Measurements from ENCODE around the gene ITIH1. TPM values are rescaled to one million over a fixed set of nuclear protein-coding genes. Genes with fewer than 3 reads are reported as not detected.

The ITIH1 gene
- total and polyA plus RNA-seq, 2 experiments from 2014 or later = not detected

GRCh38 chr3:52774066-52774713 lies 3.2 kb upstream of the ITIH1 start:
- H3K27me3 ChIP-seq (ENCODE audit: insufficient read depth) = no peaks in the 10 kb centered on the region
- no peaks in the 10 kb centered on the region for H3K36me3 Mint-ChIP-seq (ENCODE audit: low read depth)
- H3K4me2 ChIP-seq = no peak overlapping the region
- H3K79me2 ChIP-seq (replicated peaks; ENCODE audit: insufficient read depth) = peaks cover 10% of the 10 kb centered on the region
- H3K27ac ChIP-seq (ENCODE audit: low read depth) = no peak overlapping the region
- no peak overlapping the region for H2AFZ ChIP-seq
- peaks cover 8% of the 10 kb centered on the region for H3K4me1 ChIP-seq (ENCODE audit: insufficient read depth)
- TF ChIP-seq NANOG (IDR thresholded peaks at IDR 0.05; ENCODE audit: borderline replicate concordance) (no peak), CTCF (conservative IDR thresholded peaks at IDR 0.05; ENCODE audit: low read depth in 2 of 2) (no peak), ZNF114 (CRISPR knock-in tag; IDR thresholded peaks at IDR 0.05) (no peak), CREB1 (CRISPR knock-in tag; IDR thresholded peaks at IDR 0.05; ENCODE audit: low read depth) (no peak), EZH2 (IDR thresholded peaks at IDR 0.05; ENCODE audit: low read depth, unreplicated experiment) (no peak), STAT1 (IDR thresholded peaks at IDR 0.05; ENCODE audit: unreplicated experiment) (no peak), ZNF331 (CRISPR knock-in tag; IDR thresholded peaks at IDR 0.05; ENCODE audit: low read depth) (no peak), REST (IDR thresholded peaks at IDR 0.05; ENCODE audit: unreplicated experiment) (no peak), ETS1 (IDR thresholded peaks at IDR 0.05) (no peak), JUNB (IDR thresholded peaks at IDR 0.05; ENCODE audit: unreplicated experiment) (no peak), EZH2phosphoT487 (IDR thresholded peaks at IDR 0.05; ENCODE audit: unreplicated experiment) (no peak), POLR2AphosphoS5 (IDR thresholded peaks at IDR 0.05; ENCODE audit: low read depth) (no peak)
- TF ChIP-seq, protein P1, sequence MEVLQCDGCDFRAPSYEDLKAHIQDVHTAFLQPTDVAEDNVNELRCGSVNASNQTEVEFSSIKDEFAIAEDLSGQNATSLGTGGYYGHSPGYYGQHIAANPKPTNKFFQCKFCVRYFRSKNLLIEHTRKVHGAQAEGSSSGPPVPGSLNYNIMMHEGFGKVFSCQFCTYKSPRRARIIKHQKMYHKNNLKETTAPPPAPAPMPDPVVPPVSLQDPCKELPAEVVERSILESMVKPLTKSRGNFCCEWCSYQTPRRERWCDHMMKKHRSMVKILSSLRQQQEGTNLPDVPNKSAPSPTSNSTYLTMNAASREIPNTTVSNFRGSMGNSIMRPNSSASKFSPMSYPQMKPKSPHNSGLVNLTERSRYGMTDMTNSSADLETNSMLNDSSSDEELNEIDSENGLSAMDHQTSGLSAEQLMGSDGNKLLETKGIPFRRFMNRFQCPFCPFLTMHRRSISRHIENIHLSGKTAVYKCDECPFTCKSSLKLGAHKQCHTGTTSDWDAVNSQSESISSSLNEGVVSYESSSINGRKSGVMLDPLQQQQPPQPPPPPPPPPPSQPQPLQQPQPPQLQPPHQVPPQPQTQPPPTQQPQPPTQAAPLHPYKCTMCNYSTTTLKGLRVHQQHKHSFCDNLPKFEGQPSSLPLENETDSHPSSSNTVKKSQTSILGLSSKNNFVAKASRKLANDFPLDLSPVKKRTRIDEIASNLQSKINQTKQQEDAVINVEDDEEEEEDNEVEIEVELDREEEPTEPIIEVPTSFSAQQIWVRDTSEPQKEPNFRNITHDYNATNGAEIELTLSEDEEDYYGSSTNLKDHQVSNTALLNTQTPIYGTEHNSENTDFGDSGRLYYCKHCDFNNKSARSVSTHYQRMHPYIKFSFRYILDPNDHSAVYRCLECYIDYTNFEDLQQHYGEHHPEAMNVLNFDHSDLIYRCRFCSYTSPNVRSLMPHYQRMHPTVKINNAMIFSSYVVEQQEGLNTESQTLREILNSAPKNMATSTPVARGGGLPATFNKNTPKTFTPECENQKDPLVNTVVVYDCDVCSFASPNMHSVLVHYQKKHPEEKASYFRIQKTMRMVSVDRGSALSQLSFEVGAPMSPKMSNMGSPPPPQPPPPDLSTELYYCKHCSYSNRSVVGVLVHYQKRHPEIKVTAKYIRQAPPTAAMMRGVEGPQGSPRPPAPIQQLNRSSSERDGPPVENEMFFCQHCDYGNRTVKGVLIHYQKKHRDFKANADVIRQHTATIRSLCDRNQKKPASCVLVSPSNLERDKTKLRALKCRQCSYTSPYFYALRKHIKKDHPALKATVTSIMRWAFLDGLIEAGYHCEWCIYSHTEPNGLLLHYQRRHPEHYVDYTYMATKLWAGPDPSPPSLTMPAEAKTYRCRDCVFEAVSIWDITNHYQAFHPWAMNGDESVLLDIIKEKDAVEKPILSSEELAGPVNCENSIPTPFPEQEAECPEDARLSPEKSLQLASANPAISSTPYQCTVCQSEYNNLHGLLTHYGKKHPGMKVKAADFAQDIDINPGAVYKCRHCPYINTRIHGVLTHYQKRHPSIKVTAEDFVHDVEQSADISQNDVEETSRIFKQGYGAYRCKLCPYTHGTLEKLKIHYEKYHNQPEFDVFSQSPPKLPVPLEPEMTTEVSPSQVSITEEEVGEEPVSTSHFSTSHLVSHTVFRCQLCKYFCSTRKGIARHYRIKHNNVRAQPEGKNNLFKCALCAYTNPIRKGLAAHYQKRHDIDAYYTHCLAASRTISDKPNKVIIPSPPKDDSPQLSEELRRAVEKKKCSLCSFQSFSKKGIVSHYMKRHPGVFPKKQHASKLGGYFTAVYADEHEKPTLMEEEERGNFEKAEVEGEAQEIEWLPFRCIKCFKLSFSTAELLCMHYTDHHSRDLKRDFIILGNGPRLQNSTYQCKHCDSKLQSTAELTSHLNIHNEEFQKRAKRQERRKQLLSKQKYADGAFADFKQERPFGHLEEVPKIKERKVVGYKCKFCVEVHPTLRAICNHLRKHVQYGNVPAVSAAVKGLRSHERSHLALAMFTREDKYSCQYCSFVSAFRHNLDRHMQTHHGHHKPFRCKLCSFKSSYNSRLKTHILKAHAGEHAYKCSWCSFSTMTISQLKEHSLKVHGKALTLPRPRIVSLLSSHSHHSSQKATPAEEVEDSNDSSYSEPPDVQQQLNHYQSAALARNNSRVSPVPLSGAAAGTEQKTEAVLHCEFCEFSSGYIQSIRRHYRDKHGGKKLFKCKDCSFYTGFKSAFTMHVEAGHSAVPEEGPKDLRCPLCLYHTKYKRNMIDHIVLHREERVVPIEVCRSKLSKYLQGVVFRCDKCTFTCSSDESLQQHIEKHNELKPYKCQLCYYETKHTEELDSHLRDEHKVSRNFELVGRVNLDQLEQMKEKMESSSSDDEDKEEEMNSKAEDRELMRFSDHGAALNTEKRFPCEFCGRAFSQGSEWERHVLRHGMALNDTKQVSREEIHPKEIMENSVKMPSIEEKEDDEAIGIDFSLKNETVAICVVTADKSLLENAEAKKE (CRISPR knock-in tag; IDR thresholded peaks at IDR 0.05) = no peak
- no peak for ATAC-seq
- H3K4me1 Mint-ChIP-seq = peaks cover 6% of the 10 kb centered on the region; the same call in 2 of the 3 replicates
- H3K9me2 ChIP-seq (ENCODE audit: insufficient read depth) = no peaks in the 10 kb centered on the region
- no peaks in the 10 kb centered on the region for H3K36me3 ChIP-seq (ENCODE audit: insufficient read depth)
- no peak overlapping the region for H3K27ac Mint-ChIP-seq
- DNase-seq (ENCODE audit: low spot score) = no peak
- H3F3A ChIP-seq (replicated peaks; ENCODE audit: low read depth) = 0 out of 2 replicates have a peak, but pooled peaks cover 3% of the 10 kb centered on the region
- no peak overlapping the region for H3K4me3 ChIP-seq
- H4K20me1 ChIP-seq (replicated peaks; ENCODE audit: insufficient read depth) = no peaks in the 10 kb centered on the region
- peaks cover 5% of the 10 kb centered on the region for H3K27me3 Mint-ChIP-seq (ENCODE audit: insufficient read depth, low read depth, poor library complexity)
- no peak overlapping the region for H3K4me3 Mint-ChIP-seq
- H3K9me3 Mint-ChIP-seq = no peaks in the 10 kb centered on the region
